Naive thymus-derived CD4-positive, alpha-beta T cell (primary cell): ENCODE data around the gene RANBP2. TPM values are rescaled to one million over a fixed set of nuclear protein-coding genes. Genes with fewer than 3 reads are reported as not detected.
A peak's percentile ranks its signal among the peaks of the same experiment; 100 is the strongest.

ENCODE experiments used
- ATAC-seq: fragments of 150-1000 bp; cut with Tn5 transposase; 2 replicates; pipeline ENCODE4 v1.10.0; 2021; ENCODE audit warnings: mild to moderate bottlenecking, moderate library complexity
- CTCF ChIA-PET: fragments of 350-600 bp; sonication (Branson Sonifier 250); formaldehyde crosslinking; loops from one replicate; lab custom pipeline; 2021; ENCODE audit warnings: antibody characterized with exemption; lab: Charles Lee
- POLR2A ChIA-PET: fragments of 350-600 bp; sonication (Branson Sonifier 250); formaldehyde crosslinking; loops from one replicate; lab custom pipeline; 2021; ENCODE audit warnings: antibody characterized with exemption, inconsistent platforms; lab: Charles Lee
- DNase-seq, 9 donors: peaks; one replicate each; pipeline versions ENCODE4 v3.0.0 to v3.0.0-alpha.2; 2020 to 2022; ENCODE audit warnings: mixed read lengths in 1 of 9
- H3K27ac ChIP-seq: one replicate; pipeline ENCODE4 v1.7.0; 2013; ENCODE audit warnings: mild to moderate bottlenecking, low read depth, low read length, moderate library complexity
- H3K27me3 ChIP-seq, 2 donors: one replicate each; pipeline ENCODE4 v1.7.0; 2013; ENCODE audit warnings: low read length in 2 of 2, mild to moderate bottlenecking in 2 of 2, moderate library complexity in 2 of 2; ENCODE audit not compliant: control insufficient read depth in 2 of 2, insufficient read depth in 2 of 2
- H3K36me3 ChIP-seq, 3 experiments: 1 replicate in 2 of 3; 2 replicates in 1 of 3; pipeline ENCODE4 v1.7.0; 2013; ENCODE audit warnings: low read length in 3 of 3, mild to moderate bottlenecking in 3 of 3, moderate library complexity in 1 of 3; ENCODE audit not compliant: insufficient read depth in 3 of 3, control insufficient read depth in 2 of 3
- H3K4me1 ChIP-seq, 2 donors: one replicate each; pipeline ENCODE4 v1.7.0; 2013; ENCODE audit warnings: low read length in 2 of 2, mild to moderate bottlenecking in 2 of 2, moderate library complexity in 1 of 2; ENCODE audit not compliant: control insufficient read depth in 2 of 2, insufficient read depth in 2 of 2
- H3K4me3 ChIP-seq: 2 replicates; pipeline ENCODE4 v1.7.0; 2013; ENCODE audit warnings: mild to moderate bottlenecking, low read length
- H3K9me3 ChIP-seq, 3 experiments: 1 replicate in 2 of 3; 2 replicates in 1 of 3; pipeline ENCODE4 v1.7.0; 2013; ENCODE audit warnings: low read length in 3 of 3; ENCODE audit not compliant: control insufficient read depth in 2 of 3
- H3K27ac Mint-ChIP-seq, 9 donors: one replicate each; pipeline ENCODE4 v1.8.0; 2020 to 2022; ENCODE audit warnings: mixed read lengths in 9 of 9, mild to moderate bottlenecking in 8 of 9, moderate library complexity in 5 of 9, inconsistent platforms in 2 of 9
- H3K27me3 Mint-ChIP-seq, 5 donors: one replicate each; pipeline ENCODE4 v1.8.0; 2021 to 2022; ENCODE audit warnings: mixed read lengths in 5 of 5, mild to moderate bottlenecking in 1 of 5
- H3K36me3 Mint-ChIP-seq, 5 donors: one replicate each; pipeline ENCODE4 v1.8.0; 2020 to 2022; ENCODE audit warnings: mixed read lengths in 5 of 5, mild to moderate bottlenecking in 3 of 5, inconsistent platforms in 1 of 5
- H3K4me1 Mint-ChIP-seq, 7 donors: one replicate each; pipeline ENCODE4 v1.8.0; 2020 to 2022; ENCODE audit warnings: mixed read lengths in 7 of 7, mild to moderate bottlenecking in 3 of 7, inconsistent platforms in 1 of 7
- H3K4me3 Mint-ChIP-seq, 10 donors: one replicate each; pipeline ENCODE4 v1.8.0; 2020 to 2022; ENCODE audit warnings: mild to moderate bottlenecking in 10 of 10, mixed read lengths in 10 of 10, moderate library complexity in 6 of 10, inconsistent platforms in 2 of 10
- H3K9me3 Mint-ChIP-seq, 11 donors: one replicate each; pipeline ENCODE4 v1.8.0; 2020 to 2022; ENCODE audit warnings: mixed read lengths in 11 of 11, mild to moderate bottlenecking in 4 of 11, inconsistent platforms in 1 of 11, moderate library complexity in 1 of 11
- intact Hi-C, 2 donors: fragments of 100-400 bp; cut with micrococcal nuclease; formaldehyde crosslinking; loops; one replicate each; pipeline ENCODE4 v1.15.1; 2023
- polyA plus RNA-seq, 2 donors: library from polyadenylated mRNA; unstranded; fragments of 300-500 nt; fragmentation: Illumina TruSeq; gene quantifications; one replicate each; pipeline ENCODE4 v1.2.3, GENCODE V29; 2021
- total RNA-seq, 6 experiments: library from RNA in 5 of 6; stranded (reverse) in 5 of 6; gene quantifications; 1 replicate in 5 of 6; 2 replicates in 1 of 6; pipeline ENCODE4 v1.2.3 and lab custom pipeline; 2021 to 2026

The RANBP2 gene
- total and polyA plus RNA-seq, 7 experiments from 2014 or later: 15.2 to 118 (median 80.3) TPM

GRCh38 chr2:108787216-108787541, 67.9 kb downstream of the RANBP2 start:
- Histone ChIP-seq H3K4me1 (peaks cover 6 to 13% of the 10 kb centered on the region in 2 donors), H3K9me3 (no peaks in the 10 kb centered on the region), H3K36me3 (peaks cover under 1 to 12% (median 9%) of the 10 kb centered on the region in 3 experiments), H3K27ac (peak overlapping the region; percentile 90), H3K4me3 (peak overlapping the region; percentile 88), H3K27me3 (no peaks in the 10 kb centered on the region)
- intact Hi-C loops: loop anchor here (2.0 to 5.0 kb wide), 12 partner anchors 165 to 828 kb away; partner anchors contain the start of genes GCC2 (in 2 of the 2), LIMS1 (in 2 of the 2), SH3RF3 (in 1 of the 2) and SOWAHC (in 1 of the 2)
- DNase-seq (no peak), ATAC-seq (no peak)
- Mint-ChIP-seq H3K36me3 (peaks cover 0 to 18% (median 12%) of the 10 kb centered on the region in 5 donors), H3K4me1 (peaks cover 6 to 21% (median 17%) of the 10 kb centered on the region in 7 donors), H3K27ac (peak overlapping the region; percentile 52 to 97 (median 78)), H3K9me3 (peaks cover 0 to 2% (median 0%) of the 10 kb centered on the region in 11 donors), H3K27me3 (no peaks in the 10 kb centered on the region), H3K4me3 (peak overlapping the region; percentile 84 to 99 (median 89))
- POLR2A ChIA-PET: no interaction called here
- CTCF ChIA-PET: no interaction called here

- no peaks in the 10 kb centered on the region for H3K4me1 ChIP-seq
- no peak for ATAC-seq
- no peaks in the 10 kb centered on the region for H3K9me3 ChIP-seq
- no peak for DNase-seq
- no peaks in the 10 kb centered on the region for H3K27me3 ChIP-seq
- no peak overlapping the region for H3K27ac ChIP-seq
- Mint-ChIP-seq H3K27me3 (no peaks in the 10 kb centered on the region), H3K27ac (peak overlapping the region in 1 of 9 donors; percentile 23), H3K36me3 (peaks cover 14 to 45% (median 33%) of the 10 kb centered on the region in 5 donors), H3K4me1 (peaks cover 0 to 6% (median 0%) of the 10 kb centered on the region in 7 donors), H3K9me3 (peaks cover 0 to 1% (median 0%) of the 10 kb centered on the region in 11 donors), H3K4me3 (no peak overlapping the region)
- ChIA-PET POLR2A (no interaction called here), CTCF (no interaction called here)
- H3K36me3 ChIP-seq: peaks cover 0 to 5% (median 5%) of the 10 kb centered on the region in 3 experiments
- H3K4me3 ChIP-seq: no peak overlapping the region
- intact Hi-C loops: no loop called here
Observed at GRCh38 chr2:108803045-108803736, 83.9 kb downstream of the RANBP2 start.

GRCh38 chr2:108805032-108805431, 85.8 kb downstream of the RANBP2 start:
- peaks cover 0 to 5% (median 5%) of the 10 kb centered on the region in 3 experiments for H3K36me3 ChIP-seq

GRCh38 chr2:108805782-108806181, 86.5 kb downstream of the RANBP2 start:
- DNase-seq (no peak), ATAC-seq (no peak)
- no peak overlapping the region for H3K4me3 ChIP-seq
- H3K9me3 ChIP-seq: peaks cover 0 to 5% (median 4%) of the 10 kb centered on the region in 3 experiments
- Mint-ChIP-seq H3K4me3 (no peak overlapping the region), H3K9me3 (peaks cover 10 to 27% (median 16%) of the 10 kb centered on the region in 11 donors), H3K27me3 (no peaks in the 10 kb centered on the region), H3K4me1 (peaks cover 0 to 6% (median 0%) of the 10 kb centered on the region in 7 donors), H3K27ac (peak overlapping the region in 1 of 9 donors; percentile 12), H3K36me3 (peaks cover 30 to 56% (median 49%) of the 10 kb centered on the region in 5 donors)
- no peaks in the 10 kb centered on the region for H3K27me3 ChIP-seq
- POLR2A ChIA-PET: no interaction called here
- intact Hi-C loops: no loop called here
- no peak overlapping the region for H3K27ac ChIP-seq
- no peaks in the 10 kb centered on the region for H3K4me1 ChIP-seq
- CTCF ChIA-PET: no interaction called here
- peaks cover 0 to 5% (median 5%) of the 10 kb centered on the region in 3 experiments for H3K36me3 ChIP-seq

More at GRCh38 chr2:108805032-108805431, 85.8 kb downstream of the RANBP2 start:
- Histone ChIP-seq H3K27ac (no peak overlapping the region), H3K4me3 (no peak overlapping the region), H3K27me3 (no peaks in the 10 kb centered on the region), H3K9me3 (peaks cover 0 to 5% (median 4%) of the 10 kb centered on the region in 3 experiments), H3K4me1 (no peaks in the 10 kb centered on the region)
- ChIA-PET POLR2A (no interaction called here), CTCF (no interaction called here)
- no peak for DNase-seq
- intact Hi-C loops: no loop called here
- no peaks in the 10 kb centered on the region for H3K27me3 Mint-ChIP-seq
- peaks cover 6 to 20% (median 12%) of the 10 kb centered on the region in 11 donors for H3K9me3 Mint-ChIP-seq
- peaks cover 24 to 50% (median 43%) of the 10 kb centered on the region in 5 donors for H3K36me3 Mint-ChIP-seq
- no peaks in the 10 kb centered on the region for H3K4me1 Mint-ChIP-seq
- no peak overlapping the region for H3K27ac Mint-ChIP-seq
- no peak for ATAC-seq
- H3K4me3 Mint-ChIP-seq: no peak overlapping the region

GRCh38 chr2:108806371-108807113, 87.3 kb downstream of the RANBP2 start:
- Histone ChIP-seq H3K4me3 (no peak overlapping the region), H3K36me3 (peaks cover 0 to 5% (median 5%) of the 10 kb centered on the region in 3 experiments), H3K9me3 (peaks cover 0 to 5% (median 4%) of the 10 kb centered on the region in 3 experiments), H3K4me1 (no peaks in the 10 kb centered on the region), H3K27me3 (no peaks in the 10 kb centered on the region), H3K27ac (no peak overlapping the region)
- ChIA-PET POLR2A (no interaction called here), CTCF (no interaction called here)
- Mint-ChIP-seq H3K4me1 (peaks cover 0 to 6% (median 0%) of the 10 kb centered on the region in 7 donors), H3K27ac (peak overlapping the region in 1 of 9 donors; percentile 12), H3K36me3 (peaks cover 30 to 56% (median 54%) of the 10 kb centered on the region in 5 donors), H3K4me3 (no peak overlapping the region), H3K27me3 (no peaks in the 10 kb centered on the region), H3K9me3 (peaks cover 10 to 30% (median 16%) of the 10 kb centered on the region in 11 donors)
- ATAC-seq (no peak), DNase-seq (no peak)
- intact Hi-C loops: no loop called here

GRCh38 chr2:108809936-108810335, 90.7 kb downstream of the RANBP2 start:
- Mint-ChIP-seq H3K27ac (no peak overlapping the region), H3K4me3 (no peak overlapping the region), H3K27me3 (no peaks in the 10 kb centered on the region), H3K9me3 (peaks cover 10 to 30% (median 16%) of the 10 kb centered on the region in 11 donors), H3K36me3 (peaks cover 33 to 60% (median 57%) of the 10 kb centered on the region in 5 donors), H3K4me1 (peaks cover 0 to 6% (median 0%) of the 10 kb centered on the region in 7 donors)
- intact Hi-C loops: no loop called here
- Histone ChIP-seq H3K27me3 (no peaks in the 10 kb centered on the region), H3K4me1 (no peaks in the 10 kb centered on the region), H3K9me3 (peaks cover 0 to 5% (median 4%) of the 10 kb centered on the region in 3 experiments), H3K36me3 (peaks cover 0 to 5% (median 5%) of the 10 kb centered on the region in 3 experiments), H3K4me3 (no peak overlapping the region), H3K27ac (no peak overlapping the region)
- POLR2A ChIA-PET: no interaction called here
- ATAC-seq (no peak), DNase-seq (no peak)
- CTCF ChIA-PET: interaction anchor here (0.9 kb wide), 1 partner anchor 205 kb away, joined by 3 read pairs; no protein-coding TSS in a partner anchor
